ENCODE measurements around the gene SARS1.

SARS1 gene

GRCh38 chr1:109184687-109185086, 29.0 kb upstream of the SARS1 start:
- Histone ChIP-seq H3F3A (ENCODE audit: insufficient read depth) (no peaks in the 10 kb centered on the region), H3K4me3 (ENCODE audit: insufficient read depth, low read length, poor library complexity, severe bottlenecking) (no peak overlapping the region), H3K27ac (ENCODE audit: low read depth, low read length) (no peak overlapping the region), H2AFZ (ENCODE audit: low read depth, low read length, severe bottlenecking) (no peak overlapping the region), H3K79me2 (ENCODE audit: insufficient read depth, low read length) (no peaks in the 10 kb centered on the region), H3K9me3 (ENCODE audit: insufficient read depth, low read length) (no peaks in the 10 kb centered on the region), H3K4me2 (ENCODE audit: low read depth, low read length, poor library complexity, severe bottlenecking) (no peak overlapping the region), H4K20me1 (ENCODE audit: low read depth, low read length) (no peaks in the 10 kb centered on the region), H3K36me3 (ENCODE audit: low read length) (no peaks in the 10 kb centered on the region), H3K27me3 (ENCODE audit: low read length) (no peaks in the 10 kb centered on the region), H3K9me2 (replicated peaks; ENCODE audit: insufficient read depth, low read length) (no peaks in the 10 kb centered on the region), H3K9ac (ENCODE audit: low read length) (no peak overlapping the region)
- no peak for TF ChIP-seq EZH2phosphoT487 (conservative IDR thresholded peaks at IDR 0.05; ENCODE audit: low read length)
- TF ChIP-seq CTCF (IDR thresholded peaks at IDR 0.05; ENCODE audit: insufficient read depth, low read length, poor library complexity, severe bottlenecking) = no peak

GRCh38 chr1:109185357-109185756, 28.4 kb upstream of the SARS1 start:
- Histone ChIP-seq H3K9me2 (replicated peaks; ENCODE audit: insufficient read depth, low read length) (no peaks in the 10 kb centered on the region), H4K20me1 (ENCODE audit: low read depth, low read length) (no peaks in the 10 kb centered on the region), H3K27me3 (ENCODE audit: low read length) (no peaks in the 10 kb centered on the region), H3K36me3 (ENCODE audit: low read length) (no peaks in the 10 kb centered on the region), H2AFZ (ENCODE audit: low read depth, low read length, severe bottlenecking) (no peak overlapping the region), H3K27ac (ENCODE audit: low read depth, low read length) (no peak overlapping the region), H3K9ac (ENCODE audit: low read length) (no peak overlapping the region), H3K9me3 (ENCODE audit: insufficient read depth, low read length) (no peaks in the 10 kb centered on the region), H3F3A (ENCODE audit: insufficient read depth) (no peaks in the 10 kb centered on the region), H3K79me2 (ENCODE audit: insufficient read depth, low read length) (no peaks in the 10 kb centered on the region), H3K4me3 (ENCODE audit: insufficient read depth, low read length, poor library complexity, severe bottlenecking) (no peak overlapping the region), H3K4me2 (ENCODE audit: low read depth, low read length, poor library complexity, severe bottlenecking) (no peak overlapping the region)
- TF ChIP-seq EZH2phosphoT487 (conservative IDR thresholded peaks at IDR 0.05; ENCODE audit: low read length) (no peak), CTCF (IDR thresholded peaks at IDR 0.05; ENCODE audit: insufficient read depth, low read length, poor library complexity, severe bottlenecking) (no peak)

GRCh38 chr1:109185990-109186732, 27.6 kb upstream of the SARS1 start:
- Histone ChIP-seq H3K79me2 (ENCODE audit: insufficient read depth, low read length) (no peaks in the 10 kb centered on the region), H3K9me2 (replicated peaks; ENCODE audit: insufficient read depth, low read length) (no peaks in the 10 kb centered on the region), H3K36me3 (ENCODE audit: low read length) (no peaks in the 10 kb centered on the region), H4K20me1 (ENCODE audit: low read depth, low read length) (no peaks in the 10 kb centered on the region), H3K4me3 (ENCODE audit: insufficient read depth, low read length, poor library complexity, severe bottlenecking) (no peak overlapping the region), H3K27me3 (ENCODE audit: low read length) (no peaks in the 10 kb centered on the region), H3K27ac (ENCODE audit: low read depth, low read length) (no peak overlapping the region), H3K9ac (ENCODE audit: low read length) (no peak overlapping the region), H3K4me2 (ENCODE audit: low read depth, low read length, poor library complexity, severe bottlenecking) (no peak overlapping the region), H2AFZ (ENCODE audit: low read depth, low read length, severe bottlenecking) (no peak overlapping the region), H3F3A (ENCODE audit: insufficient read depth) (no peaks in the 10 kb centered on the region), H3K9me3 (ENCODE audit: insufficient read depth, low read length) (no peaks in the 10 kb centered on the region)
- TF ChIP-seq EZH2phosphoT487 (conservative IDR thresholded peaks at IDR 0.05; ENCODE audit: low read length) (no peak), CTCF (IDR thresholded peaks at IDR 0.05; ENCODE audit: insufficient read depth, low read length, poor library complexity, severe bottlenecking) (no peak)

Measured in SU-DHL-6 (cell line).